ENCODE measurements around the gene ZBTB21. TPM values are rescaled to one million over a fixed set of nuclear protein-coding genes. Genes with fewer than 3 reads are reported as not detected.

Gene ZBTB21
- polyA plus RNA-seq, 2 of the 4 experiments (the other 2 are of a cell fraction), result 5.4 to 13.1 TPM

DNA sequence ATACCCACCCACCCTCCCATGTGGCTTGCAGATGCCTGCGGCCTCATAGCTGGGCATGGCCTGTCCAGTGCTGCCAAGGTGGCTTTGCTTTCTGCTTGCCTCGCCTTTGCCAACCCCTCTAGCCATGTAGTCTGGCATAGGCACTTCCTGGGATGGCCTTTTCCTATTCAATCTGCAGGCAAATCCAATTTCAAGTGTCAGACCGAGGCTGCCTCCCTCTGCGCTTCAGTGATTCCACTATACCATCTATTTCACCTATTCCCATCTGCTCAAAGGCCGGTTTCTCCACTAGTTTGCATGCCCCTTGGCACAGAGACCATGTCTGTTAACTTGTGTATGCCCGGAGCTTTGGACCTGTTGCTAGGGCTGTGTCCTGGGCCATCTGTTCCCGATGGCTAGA, 3.8 kb upstream of the ZBTB21 start:
- POLR2A ChIA-PET, result no interaction called here
- TF ChIP-seq, protein P1, sequence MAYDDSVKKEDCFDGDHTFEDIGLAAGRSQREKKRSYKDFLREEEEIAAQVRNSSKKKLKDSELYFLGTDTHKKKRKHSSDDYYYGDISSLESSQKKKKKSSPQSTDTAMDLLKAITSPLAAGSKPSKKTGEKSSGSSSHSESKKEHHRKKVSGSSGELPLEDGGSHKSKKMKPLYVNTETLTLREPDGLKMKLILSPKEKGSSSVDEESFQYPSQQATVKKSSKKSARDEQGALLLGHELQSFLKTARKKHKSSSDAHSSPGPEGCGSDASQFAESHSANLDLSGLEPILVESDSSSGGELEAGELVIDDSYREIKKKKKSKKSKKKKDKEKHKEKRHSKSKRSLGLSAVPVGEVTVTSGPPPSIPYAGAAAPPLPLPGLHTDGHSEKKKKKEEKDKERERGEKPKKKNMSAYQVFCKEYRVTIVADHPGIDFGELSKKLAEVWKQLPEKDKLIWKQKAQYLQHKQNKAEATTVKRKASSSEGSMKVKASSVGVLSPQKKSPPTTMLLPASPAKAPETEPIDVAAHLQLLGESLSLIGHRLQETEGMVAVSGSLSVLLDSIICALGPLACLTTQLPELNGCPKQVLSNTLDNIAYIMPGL (CRISPR knock-in tag; IDR thresholded peaks at IDR 0.05; ENCODE audit: borderline replicate concordance), result no peak
- TF ChIP-seq SMC3 (IDR thresholded peaks at IDR 0.05), result no peak
- no peak for TF ChIP-seq ELK1 (IDR thresholded peaks at IDR 0.05; ENCODE audit: low read depth, low read length)

DNA sequence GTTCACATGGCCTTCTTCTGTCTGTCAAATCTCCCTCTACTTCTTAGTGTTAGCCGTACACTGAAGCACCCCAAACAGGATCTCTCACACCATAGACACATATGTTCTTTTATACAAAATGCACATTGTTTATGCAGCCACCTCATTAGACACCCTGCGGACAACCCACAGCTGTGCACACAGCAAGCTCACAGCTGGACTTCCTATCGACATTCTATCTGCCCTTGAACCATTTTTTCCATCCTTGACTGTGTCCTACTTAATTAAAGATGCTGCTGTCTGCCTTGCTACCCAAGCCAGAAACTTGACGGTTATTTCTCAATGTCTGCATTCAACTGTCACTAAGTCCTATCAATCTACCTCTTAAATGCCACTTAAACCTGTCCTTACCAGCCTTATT, 3.2 kb upstream of the ZBTB21 start:
- ChIA-PET CTCF (interaction anchor here (1.8 kb wide), 1 partner anchor 95 kb away, joined by 10 read pairs; no protein-coding TSS in a partner anchor), POLR2A (no interaction called here)
- TF ChIP-seq JUN (IDR thresholded peaks at IDR 0.05) (no peak), NPAS2 (CRISPR knock-in tag; IDR thresholded peaks at IDR 0.05; ENCODE audit: borderline replicate concordance) (no peak), EP300 (IDR thresholded peaks at IDR 0.05) (no peak), HES2 (IDR thresholded peaks at IDR 0.05) (no peak), SREBF2 (IDR thresholded peaks at IDR 0.05) (no peak), FOXS1 (CRISPR knock-in tag; IDR thresholded peaks at IDR 0.05) (no peak), ZFP36 (IDR thresholded peaks at IDR 0.05; ENCODE audit: borderline replicate concordance, partially characterized antibody) (no peak), RAD21 (conservative IDR thresholded peaks at IDR 0.05 in 1 of 2, IDR thresholded peaks at IDR 0.05 in 1 of 2) (no peak), MAZ (IDR thresholded peaks at IDR 0.05; ENCODE audit: borderline replicate concordance, low read depth, low read length) (no peak), POLR2A (IDR thresholded peaks at IDR 0.05; ENCODE audit: low read length) (no peak), CBX2 (IDR thresholded peaks at IDR 0.05; ENCODE audit: borderline replicate concordance, low read depth) (no peak), FOSL2 (IDR thresholded peaks at IDR 0.05) (no peak), FOSL2 (CRISPR knock-in tag; IDR thresholded peaks at IDR 0.05) (no peak), USF2 (IDR thresholded peaks at IDR 0.05) (no peak), MAFK (IDR thresholded peaks at IDR 0.05; ENCODE audit: partially characterized antibody) (no peak)
- TF ChIP-seq, protein P1 (CRISPR knock-in tag; IDR thresholded peaks at IDR 0.05; ENCODE audit: borderline replicate concordance), result no peak
- TF ChIP-seq, protein P2, sequence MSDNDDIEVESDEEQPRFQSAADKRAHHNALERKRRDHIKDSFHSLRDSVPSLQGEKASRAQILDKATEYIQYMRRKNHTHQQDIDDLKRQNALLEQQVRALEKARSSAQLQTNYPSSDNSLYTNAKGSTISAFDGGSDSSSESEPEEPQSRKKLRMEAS (IDR thresholded peaks at IDR 0.05), result no peak
- TF ChIP-seq, protein P3, sequence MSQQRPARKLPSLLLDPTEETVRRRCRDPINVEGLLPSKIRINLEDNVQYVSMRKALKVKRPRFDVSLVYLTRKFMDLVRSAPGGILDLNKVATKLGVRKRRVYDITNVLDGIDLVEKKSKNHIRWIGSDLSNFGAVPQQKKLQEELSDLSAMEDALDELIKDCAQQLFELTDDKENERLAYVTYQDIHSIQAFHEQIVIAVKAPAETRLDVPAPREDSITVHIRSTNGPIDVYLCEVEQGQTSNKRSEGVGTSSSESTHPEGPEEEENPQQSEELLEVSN (IDR thresholded peaks at IDR 0.05; ENCODE audit: borderline replicate concordance, low read depth), result no peak
- Histone ChIP-seq H3K27ac (no peak overlapping the region), H3K4me1 (peaks cover 8% of the 10 kb centered on the region; the same call in 2 of the 3 replicates), H3K4me3 (no peak overlapping the region), H3K4me2 (no peak overlapping the region), H3K9me3 (no peaks in the 10 kb centered on the region)
- ATAC-seq (no peak), DNase-seq (ENCODE audit: low read depth in 1 of 2, low spot score in 1 of 2) (no peak), FAIRE-seq (no peak)
- WGBS (ENCODE audit: missing lambda C conversion rate), result 83% methylated on average over 4 of the region's 4 CpGs

More for the DNA sequence above, 3.8 kb upstream of the ZBTB21 start:
- H3K9me3 ChIP-seq, result no peaks in the 10 kb centered on the region
- H3K4me2 ChIP-seq, result no peak overlapping the region
- 78% methylated on average over 6 of the region's 7 CpGs for WGBS (ENCODE audit: missing lambda C conversion rate)
- no peak for DNase-seq (ENCODE audit: low read depth in 1 of 2, low spot score in 1 of 2)
- no peak overlapping the region for H3K4me3 ChIP-seq
- FAIRE-seq, result no peak
- CTCF ChIA-PET, result interaction anchor here (0.5 to 1.8 kb wide), 3 partner anchors 94 to 104 kb away, joined by 3 to 10 read pairs (median 3); no protein-coding TSS in a partner anchor
- peaks cover 5% of the 10 kb centered on the region; the same call in 1 of the 3 replicates for H3K4me1 ChIP-seq
- H3K27ac ChIP-seq, result no peak overlapping the region
- ATAC-seq, result no peak

Data from A549 (cell line).